NCI-H1417 (cell line): ENCODE measurements around the gene STX2.

ENCODE experiments used
- DNase-seq, 3 experiments: peaks; one replicate each; lab custom pipeline; 2025; lab: John Stamatoyannopoulos, UW

The STX2 gene

GRCh38 chr12:130831246-130831645 lies 7.8 kb downstream of the STX2 start:
- no peak for DNase-seq

- DNase-seq, result peak in 2 of 3 experiments; percentile 88 to 94
Measured at GRCh38 chr12:130830246-130830551, 8.9 kb downstream of the STX2 start.

- DNase-seq, result peak in 1 of 3 experiments; percentile 43
Measured at GRCh38 chr12:130829391-130830245, 9.4 kb downstream of the STX2 start.

- DNase-seq, result peak; percentile 12 to 31 (median 16)
Measured at GRCh38 chr12:130828895-130829294, 10.2 kb downstream of the STX2 start.

- no peak for DNase-seq
Measured at GRCh38 chr12:130827432-130827831, 11.6 kb downstream of the STX2 start.

- peak in 1 of 3 experiments; percentile 17 for DNase-seq
Measured at GRCh38 chr12:130826151-130826801, 12.8 kb downstream of the STX2 start.

- DNase-seq, result no peak
Measured at GRCh38 chr12:130825771-130826150, 13.3 kb downstream of the STX2 start.

- no peak for DNase-seq
Measured at GRCh38 chr12:130819681-130820080, 19.4 kb downstream of the STX2 start.

- peak in 2 of 3 experiments; percentile 79 to 91 for DNase-seq
Measured at GRCh38 chr12:130818635-130819576, 20.1 kb downstream of the STX2 start.

- DNase-seq, result no peak
Measured at GRCh38 chr12:130818272-130818634, 20.8 kb downstream of the STX2 start.

- no peak for DNase-seq
Measured at GRCh38 chr12:130817804-130818203, 21.2 kb downstream of the STX2 start.

GRCh38 chr12:130816097-130816496 lies 23.0 kb downstream of the STX2 start:
- peak in 2 of 3 experiments; percentile 20 to 48 for DNase-seq

- no peak for DNase-seq
Measured at GRCh38 chr12:130815028-130815741, 23.9 kb downstream of the STX2 start.

GRCh38 chr12:130813949-130814348 lies 25.1 kb downstream of the STX2 start:
- DNase-seq, result no peak

GRCh38 chr12:130813436-130813835 lies 25.6 kb downstream of the STX2 start:
- DNase-seq, result no peak

- no peak for DNase-seq
Measured at GRCh38 chr12:130809791-130810190, 29.3 kb downstream of the STX2 start.

GRCh38 chr12:130807309-130807708 lies 31.7 kb downstream of the STX2 start:
- no peak for DNase-seq

- DNase-seq, result no peak
Measured at GRCh38 chr12:130806574-130806973, 32.5 kb downstream of the STX2 start.

- DNase-seq, result no peak
Measured at GRCh38 chr12:130805635-130806034, 33.4 kb downstream of the STX2 start.

- DNase-seq, result no peak
Measured at GRCh38 chr12:130804216-130804615, 34.8 kb downstream of the STX2 start.

GRCh38 chr12:130803702-130804101 lies 35.3 kb downstream of the STX2 start:
- no peak for DNase-seq

- no peak for DNase-seq
Measured at GRCh38 chr12:130800312-130800711, 38.7 kb downstream of the STX2 start.
